Activated CD4-positive, CD25-positive, alpha-beta regulatory T cell (primary cell): Measurements from ENCODE around the gene SETDB2.
"Not testable (repeated sequence)": the region's sequence is repeated elsewhere in the genome, so short reads cannot be mapped to it uniquely, and the experiment has no call there.

Experiments
- DNase-seq, 4 experiments: peaks; one replicate each; lab custom pipeline; 2025; lab: John Stamatoyannopoulos, UW

SETDB2 gene

DNA sequence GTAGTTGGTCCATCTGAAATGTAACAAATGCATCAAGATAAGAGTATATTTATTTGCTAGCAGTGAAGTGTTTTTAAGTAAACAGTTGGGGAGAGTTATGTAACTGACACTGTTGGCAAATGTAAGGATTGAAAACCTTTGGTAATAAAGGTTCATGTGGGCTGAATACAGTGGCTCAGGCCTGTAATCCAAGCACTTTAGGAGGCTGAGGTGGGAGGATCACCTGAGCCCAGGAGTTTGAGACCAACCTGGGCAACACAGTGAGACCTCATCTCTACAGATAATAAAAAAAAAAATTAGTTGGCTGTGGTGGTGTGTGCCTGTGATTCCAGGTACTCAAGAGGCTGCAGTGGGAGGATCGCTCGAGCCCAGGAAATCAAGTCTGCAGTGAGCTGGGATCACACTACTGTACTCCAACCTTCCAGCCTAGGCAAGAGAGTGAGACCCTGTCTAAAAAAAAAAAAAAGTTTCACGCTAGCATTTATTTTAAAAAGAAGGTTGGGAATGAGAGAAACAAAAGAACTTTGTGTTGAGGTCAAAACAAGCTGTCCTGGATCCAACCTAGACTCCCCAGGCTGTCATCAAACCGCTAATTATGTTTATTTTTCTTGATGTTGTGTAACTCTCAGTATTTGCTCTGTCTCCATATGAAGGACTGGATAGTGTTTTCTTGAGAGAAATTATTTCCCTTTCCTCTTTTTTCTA is 20.7 kb downstream of the SETDB2 start:
- no peak for DNase-seq

DNA sequence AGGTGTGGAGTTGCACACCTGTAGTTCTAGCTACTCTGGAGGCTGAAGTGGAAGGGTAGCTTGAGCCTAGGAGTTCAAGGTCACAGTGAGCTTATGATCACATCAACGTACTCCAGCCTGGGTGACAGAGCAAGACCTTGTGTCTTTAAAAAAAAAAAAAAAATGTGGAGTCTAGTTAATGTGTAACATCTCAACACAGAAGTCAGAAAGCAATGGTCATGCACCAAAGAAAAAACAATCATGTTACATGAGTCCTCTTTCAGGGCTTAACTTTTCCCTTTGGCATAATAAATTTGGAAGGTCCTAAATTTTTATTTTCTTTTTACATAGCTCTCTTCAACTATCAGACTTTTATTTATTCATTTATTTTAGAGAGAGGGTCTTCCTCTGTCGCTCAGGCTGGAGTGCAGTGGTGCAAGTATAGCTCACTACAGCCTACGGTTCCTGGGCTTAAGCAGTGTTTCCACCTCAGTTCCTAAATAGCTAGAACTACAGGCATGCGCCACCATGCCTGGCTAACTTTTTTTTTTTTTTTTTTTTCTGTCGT is 22.3 kb downstream of the SETDB2 start:
- DNase-seq: no peak

DNA sequence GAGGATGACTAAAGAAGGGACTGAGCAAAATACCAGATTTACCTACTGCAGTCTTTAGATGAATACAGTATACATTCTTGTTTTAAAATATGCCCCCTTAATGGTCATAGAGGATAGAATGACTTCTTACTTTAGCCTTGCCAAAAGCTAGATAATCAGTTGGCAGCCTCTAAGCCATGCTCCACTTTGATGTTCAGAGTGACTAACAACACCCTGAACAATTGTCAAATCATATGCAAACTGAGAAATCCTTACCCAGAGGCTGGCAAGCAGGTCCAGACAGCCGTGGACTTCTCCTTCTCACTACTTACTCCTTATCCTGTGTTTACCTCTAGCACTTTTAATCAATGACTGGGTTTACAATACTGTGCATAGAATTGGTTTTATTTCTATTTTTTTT is 28.1 kb downstream of the SETDB2 start:
- DNase-seq: no peak

DNA sequence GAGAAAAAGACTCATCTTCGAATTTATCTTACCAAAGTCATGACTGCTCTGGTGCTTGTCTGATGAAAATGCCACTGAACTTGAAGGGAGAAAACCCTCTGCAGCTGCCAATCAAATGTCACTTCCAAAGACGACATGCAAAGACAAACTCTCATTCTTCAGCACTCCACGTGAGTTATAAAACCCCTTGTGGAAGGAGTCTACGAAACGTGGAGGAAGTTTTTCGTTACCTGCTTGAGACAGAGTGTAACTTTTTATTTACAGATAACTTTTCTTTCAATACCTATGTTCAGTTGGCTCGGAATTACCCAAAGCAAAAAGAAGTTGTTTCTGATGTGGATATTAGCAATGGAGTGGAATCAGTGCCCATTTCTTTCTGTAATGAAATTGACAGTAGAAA is 32.5 kb downstream of the SETDB2 start:
- DNase-seq: no peak

DNA sequence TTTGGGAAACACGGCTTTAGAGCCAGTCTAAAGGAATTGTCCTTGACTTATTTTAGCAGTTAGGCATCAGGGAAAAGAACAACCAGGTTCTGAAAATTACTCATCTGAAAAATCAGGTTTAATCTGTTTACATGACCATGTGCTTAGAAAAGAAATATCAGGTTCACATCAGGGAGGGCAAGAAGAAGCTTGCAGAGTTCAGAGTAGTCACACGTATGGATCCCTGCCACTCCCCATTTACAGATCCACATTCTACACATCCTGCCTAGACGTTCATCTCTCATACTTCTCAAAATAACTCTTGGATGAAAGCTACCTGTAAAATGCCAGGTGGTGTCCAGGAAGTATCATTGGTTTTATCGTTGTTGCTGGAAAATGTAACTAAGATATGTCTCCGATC is 37.7 kb downstream of the SETDB2 start:
- DNase-seq: no peak

DNA sequence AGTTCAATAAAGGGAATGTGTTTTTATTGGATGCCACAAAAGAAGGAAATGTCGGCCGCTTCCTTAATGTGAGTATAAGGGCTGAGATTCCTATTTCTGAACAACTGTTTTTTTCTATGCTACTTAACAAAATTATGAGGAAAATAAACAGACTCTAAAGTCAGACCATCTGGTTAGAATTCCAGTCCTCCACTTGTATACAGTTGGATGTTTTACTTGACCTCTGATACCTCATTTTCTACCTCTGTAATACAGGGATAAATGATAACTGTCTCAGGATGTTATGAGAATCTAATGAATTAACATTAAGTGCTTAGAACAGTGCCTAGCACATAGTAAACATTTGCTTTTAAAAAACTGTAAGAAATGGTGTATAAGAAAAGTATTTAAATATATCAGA is 44.5 kb downstream of the SETDB2 start:
- DNase-seq: no peak

DNA sequence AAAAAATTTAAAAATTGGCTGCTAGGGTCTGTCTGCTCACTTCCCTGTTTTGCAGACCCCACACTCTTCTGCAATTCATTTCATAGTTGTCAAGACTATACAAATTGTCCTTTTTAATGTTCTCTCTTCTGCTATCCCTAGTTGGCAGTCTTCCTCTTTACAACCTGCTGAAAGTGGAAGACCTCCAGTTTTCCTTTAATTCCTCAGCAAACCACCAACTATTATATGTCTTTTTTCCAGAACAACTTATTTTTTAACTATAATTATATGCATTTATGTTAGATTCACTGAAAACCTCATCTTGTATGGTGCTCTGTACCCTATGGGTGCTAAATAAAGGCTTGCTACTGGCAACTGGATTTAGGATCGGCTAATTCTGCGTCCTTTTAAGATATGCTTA is 50.6 kb downstream of the SETDB2 start:
- DNase-seq: no peak

DNA sequence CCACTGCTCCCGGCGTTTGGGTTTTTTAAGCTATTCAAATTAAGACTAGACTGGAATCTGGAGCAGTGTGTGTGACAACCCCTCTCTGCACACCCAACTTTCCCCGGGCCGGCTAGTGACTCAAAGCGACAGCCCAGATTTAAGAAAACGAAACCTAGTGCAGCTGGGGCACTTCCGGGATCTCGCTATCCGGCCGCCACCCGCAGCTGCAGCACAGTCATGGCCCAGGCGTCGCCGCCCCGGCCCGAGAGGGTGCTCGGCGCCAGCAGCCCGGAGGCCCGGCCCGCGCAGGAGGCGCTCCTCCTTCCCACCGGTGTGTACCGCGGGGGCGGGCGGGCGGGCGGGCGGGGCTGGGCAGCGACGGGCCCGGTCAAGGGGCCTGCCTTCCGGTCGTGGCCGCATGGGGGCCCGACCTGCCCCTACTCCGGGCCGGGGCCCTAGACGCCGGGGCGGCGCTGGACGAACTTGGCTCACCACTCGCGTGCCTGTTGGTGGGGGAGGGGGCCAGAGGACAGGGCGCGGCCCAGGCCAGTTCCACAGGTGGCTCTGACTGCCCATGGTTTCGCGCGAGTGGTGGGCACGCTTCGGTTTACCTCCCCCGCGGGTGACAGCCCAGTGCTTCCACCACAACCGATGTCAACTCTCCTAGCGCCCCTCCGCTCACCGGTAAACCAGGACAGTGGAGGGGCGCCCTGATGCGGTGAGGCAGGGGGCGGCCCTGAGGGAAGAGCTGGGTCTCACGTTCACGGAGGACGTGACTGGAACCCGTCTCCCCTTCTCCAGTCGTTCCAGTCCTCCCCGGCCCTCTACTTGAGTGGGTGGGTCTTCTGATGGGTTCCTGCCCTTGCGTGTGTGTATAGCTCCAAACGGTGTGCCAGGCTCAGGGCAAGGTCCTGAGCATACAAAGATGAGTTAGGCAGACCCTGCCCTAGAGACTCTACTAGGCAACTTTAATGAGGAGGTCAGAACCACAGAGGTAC is 52.0 kb downstream of the SETDB2 start, which contains the start of gene PHF11:
Gene PHF11, plus strand, starts transcription at position 171 of the 980 bp plus-strand sequence. Its CDS starts 49 bp downstream, at position 220.
- DNase-seq: peak; percentile 73 to 82 (median 79)

DNA sequence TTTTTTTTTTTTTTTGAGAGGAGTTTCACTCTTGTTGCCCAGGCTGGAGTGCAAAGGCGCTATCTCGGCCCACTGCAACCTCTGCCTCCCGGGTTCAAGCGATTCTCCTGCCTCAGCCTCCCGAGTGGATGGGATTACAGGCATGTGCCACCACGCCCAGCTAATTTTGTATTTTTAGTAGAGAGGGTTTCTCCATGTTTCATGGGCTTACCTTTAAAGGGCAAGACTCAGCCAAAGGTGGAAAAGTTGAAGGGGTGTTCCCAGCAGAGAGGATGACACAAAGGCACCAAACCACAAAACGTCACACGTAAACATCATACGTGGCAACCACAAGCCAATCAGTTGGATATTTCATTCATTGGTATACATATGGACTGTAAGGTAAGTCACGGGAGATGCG is 52.8 kb downstream of the SETDB2 start:
- DNase-seq: not testable (repeated sequence)

DNA sequence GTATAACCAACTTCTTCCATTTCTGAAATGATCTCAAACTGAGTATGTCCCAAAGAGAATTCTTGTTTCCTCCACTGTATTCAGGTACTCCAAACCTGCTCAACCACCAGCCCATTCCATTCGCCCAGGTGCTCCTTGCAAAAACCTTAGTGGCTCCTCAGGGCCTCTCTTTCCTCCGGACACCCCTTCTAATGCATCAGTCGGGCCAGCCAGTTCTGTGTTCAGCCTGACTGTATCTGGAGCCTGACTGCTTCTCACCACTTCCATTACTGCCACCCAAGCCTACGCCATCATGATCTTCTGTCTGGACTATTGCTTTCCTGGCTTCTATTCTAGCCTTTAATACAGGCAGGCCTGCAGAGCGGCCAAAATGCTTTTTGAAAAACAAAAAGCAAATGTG is 53.2 kb downstream of the SETDB2 start:
- no peak for DNase-seq

DNA sequence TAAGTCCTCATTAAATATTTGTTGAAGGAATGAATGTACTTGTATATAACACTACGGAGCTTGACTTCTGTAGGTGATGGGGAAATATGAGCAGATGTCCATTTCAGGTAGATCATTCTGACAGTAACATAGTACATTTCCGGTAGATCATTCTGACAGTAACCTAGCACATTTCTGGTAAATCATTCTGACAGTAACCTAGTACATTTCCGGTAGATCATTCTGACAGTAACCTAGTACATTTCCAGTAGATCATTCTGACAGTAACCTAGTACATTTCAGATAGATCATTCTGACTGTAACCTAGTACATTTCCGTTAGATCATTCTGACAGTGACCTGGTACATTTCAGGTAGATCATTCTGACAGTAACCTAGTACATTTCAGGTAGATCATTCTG is 54.1 kb downstream of the SETDB2 start:
- DNase-seq: no peak

DNA sequence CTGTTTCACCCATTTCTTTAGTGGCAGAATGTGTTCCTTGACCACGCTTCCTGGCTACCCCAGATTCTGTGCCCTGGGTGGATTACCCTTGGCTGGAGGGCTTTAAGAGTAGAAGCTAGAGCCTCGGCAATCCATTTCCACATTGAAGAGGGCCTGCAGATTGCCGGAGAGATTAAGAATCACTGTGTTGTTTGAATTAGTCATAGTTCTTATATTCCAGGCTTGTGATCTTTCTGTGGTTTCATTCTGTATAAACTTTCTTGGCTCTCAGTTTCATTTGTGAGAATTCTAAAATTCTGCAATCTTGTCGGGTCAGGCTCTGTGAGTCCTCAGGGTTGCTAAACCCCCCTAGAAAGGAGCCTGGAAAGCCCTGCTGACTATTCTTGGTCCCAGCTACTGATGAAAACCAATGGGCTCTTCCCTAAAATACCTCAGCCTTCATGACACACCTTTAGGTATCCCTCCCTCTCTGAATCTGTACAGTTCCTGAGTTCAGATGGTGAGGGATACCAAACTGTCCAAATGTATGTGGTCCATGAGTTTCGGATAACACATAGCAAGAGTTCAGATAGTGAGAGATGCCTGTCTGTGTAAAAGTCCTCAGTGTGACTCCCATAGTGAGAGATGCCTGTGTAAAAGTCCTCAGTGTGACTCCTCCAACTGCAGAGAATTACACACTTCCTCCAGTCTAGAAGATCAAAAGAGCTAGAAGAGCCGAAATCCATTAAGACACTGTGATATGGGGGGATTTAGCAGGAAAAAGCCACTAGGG is 56.0 kb downstream of the SETDB2 start:
- no peak for DNase-seq

DNA sequence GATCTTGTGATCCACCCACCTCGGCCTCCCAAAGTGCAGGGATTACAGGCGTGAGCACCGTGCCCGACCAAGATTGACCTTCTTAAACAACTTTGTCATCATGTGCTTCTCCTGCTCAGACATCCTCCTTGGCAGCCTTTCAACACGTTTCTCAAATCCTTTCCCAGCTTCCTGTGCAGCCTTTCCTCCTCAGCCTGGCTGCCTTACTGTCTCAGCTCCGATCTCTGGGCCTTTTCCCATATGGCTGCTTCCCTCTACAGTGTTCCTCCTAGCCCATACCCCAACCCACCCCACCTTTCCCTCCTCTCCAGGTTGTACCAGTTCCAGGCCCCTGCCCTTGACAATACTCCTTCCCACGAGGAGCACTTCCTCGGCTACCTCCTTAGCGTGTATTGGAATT is 58.9 kb downstream of the SETDB2 start:
- no peak for DNase-seq

DNA sequence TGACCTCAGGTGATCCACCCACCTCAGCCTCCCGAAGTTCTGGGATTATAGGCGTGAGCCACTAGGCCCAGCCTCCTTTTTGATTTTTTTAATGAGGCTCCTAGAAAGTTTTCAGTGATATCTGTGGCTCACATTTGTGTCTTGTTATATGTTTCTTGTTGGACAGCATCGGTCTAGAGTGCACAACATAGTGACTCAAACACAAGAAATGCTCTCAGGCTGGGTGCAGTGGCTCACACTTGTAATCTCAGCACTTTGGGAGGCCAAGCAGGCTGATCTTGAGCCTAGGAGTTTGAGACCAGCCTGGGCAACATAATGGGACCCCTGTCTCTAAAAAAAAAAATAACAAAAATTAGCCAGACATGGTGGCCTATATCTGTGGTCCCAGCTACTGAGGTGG is 59.9 kb downstream of the SETDB2 start:
- DNase-seq: no peak

DNA sequence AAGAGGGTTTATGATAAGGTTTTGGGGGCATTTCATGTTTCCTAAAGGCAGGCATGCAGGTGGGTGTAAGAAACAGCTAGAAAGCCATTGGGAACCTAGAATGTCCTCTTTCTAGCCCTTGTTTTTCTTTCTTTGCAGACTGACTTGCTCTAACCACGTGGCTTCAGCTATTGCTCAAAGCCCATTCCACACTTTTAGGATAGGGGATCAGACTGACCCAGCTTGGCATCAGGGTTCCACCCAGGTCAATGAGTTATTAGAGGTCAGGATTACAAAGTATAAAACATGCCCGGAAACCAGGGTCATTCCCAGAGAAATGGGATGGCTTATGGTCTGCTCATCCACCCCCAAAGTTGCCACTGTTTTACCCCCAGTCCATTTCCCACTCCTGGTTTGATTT is 68.5 kb downstream of the SETDB2 start:
- DNase-seq: no peak

DNA sequence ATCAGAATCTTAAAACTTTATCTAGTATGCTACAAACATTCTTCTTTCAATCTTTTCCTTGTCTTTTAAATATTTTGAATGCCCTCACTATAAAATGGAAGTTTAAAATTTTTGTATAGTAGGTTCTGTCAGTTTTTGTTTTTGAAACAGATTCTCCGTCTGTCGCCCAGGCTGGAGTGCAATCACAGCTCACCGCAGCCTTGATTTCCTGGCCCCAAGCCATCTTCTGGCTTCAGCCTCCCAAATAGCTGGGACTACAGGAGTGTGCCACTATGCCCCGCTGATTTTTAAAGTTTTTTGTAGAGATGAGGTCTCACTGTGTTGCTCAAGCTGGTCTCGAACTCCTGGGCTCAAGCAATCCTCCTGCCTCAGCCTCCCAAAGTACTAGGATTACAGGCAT is 72.4 kb downstream of the SETDB2 start:
- no peak for DNase-seq

DNA sequence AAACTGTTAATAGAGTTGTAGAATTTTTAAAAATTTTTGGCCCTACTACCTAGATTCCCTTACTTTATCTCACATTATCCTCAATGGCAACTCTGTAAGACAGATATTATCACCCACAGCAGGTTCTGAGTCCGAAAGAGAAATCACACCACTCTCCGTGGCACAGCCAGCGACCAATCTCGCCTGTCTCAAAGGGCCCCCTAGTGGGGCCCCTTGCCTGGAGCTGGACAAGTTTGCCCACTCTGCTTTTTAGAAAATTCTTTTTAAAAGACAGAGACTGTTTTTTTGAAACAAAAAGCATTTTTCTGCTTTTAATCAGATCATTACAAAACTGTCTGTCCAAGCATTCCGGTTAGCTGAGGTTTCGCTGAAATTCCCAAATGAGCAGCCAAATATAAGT is 73.4 kb downstream of the SETDB2 start:
- no peak for DNase-seq

DNA sequence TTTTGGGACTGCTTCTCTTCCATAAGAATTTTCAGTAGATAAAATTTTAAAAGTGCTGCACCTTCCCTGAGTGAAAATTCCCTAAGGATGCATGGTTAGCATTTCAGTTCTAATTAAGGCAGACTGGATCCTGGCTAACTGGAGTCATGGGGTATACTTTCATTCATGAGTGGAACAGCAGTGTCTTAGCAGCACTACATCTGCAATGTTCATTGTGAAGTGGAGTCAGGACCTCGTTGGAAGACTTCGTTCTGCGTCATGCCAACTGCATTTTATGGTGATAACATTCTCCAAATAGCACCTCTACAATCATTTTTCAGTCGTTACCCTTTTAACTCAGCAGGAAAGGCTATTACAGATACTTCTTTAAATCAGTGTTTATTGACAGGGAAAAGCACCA is 77.2 kb downstream of the SETDB2 start:
- no peak for DNase-seq

DNA sequence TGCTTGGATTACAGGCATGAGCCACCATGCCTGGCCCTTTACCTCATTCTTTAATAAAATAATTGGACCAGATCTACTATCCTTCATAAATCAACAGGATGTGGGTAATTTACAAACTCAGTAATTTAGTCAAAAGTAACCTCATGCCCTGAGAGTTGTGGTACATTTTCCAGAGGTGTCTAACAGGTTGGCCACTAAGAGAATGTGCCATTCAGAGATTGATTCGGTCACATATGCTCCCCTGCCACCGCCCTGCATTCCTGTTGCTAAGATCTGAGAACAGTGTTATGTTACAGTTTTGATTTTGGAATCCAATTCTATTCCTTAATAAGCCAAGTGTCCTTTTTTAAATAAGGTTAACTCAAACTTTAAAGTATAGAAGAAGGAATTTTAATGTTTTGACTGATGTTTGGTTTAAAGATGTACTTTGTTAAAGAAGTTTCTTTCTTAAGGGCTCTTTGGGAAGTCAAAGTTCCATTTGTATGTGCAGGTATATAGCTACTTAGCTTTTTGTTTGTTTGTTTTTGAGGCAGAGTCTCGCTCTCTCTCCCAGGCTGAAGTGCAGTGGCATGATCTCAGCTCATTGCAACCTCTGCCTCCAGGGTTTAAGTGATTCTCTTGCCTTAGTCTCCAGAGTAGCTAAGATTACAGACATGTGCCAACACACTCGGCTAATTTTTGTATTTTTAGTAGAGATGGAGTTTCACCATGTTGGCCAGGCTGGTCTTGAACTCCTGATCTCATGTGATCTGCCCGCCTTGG is 80.8 kb downstream of the SETDB2 start:
- DNase-seq: no peak

DNA sequence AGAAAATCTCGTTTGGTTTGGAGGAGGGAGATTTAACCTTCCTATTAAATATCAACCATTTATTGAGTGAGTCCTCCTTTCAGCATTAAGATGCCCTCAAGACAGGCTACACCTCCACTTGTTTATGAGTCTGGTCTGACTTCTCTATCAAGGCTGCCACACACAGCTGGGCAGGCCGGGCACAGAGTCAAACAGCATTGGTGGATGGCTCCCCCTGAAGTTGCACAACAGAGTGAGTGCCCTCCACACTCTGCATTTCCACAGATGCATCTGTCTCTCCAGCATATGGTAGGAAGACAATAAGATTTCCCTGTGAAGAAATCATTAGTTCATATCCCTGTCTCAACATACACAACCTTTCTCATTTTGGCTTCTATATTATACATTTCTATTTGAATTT is 83.0 kb downstream of the SETDB2 start:
- no peak for DNase-seq

DNA sequence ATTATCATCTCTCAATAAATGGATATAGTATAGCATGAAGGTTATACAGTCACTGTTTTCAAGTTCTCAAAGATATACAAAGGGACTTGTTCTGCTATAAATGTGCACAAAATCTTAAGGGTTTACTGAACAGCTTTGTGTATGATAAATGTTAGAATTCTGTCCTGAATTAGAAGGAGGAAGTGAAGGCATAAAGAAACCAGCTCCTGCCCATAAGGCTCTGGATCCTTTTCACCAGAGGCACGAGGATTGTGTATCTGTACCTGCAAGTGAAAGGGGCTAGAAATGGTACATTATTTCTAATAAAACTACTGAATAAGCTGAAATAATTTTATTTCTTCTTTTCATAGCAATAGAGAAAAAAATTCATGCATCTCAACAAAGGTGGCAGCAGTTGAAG is 84.1 kb downstream of the SETDB2 start:
- DNase-seq: no peak
